Measurements from ENCODE around the gene SMU1.

DNA sequence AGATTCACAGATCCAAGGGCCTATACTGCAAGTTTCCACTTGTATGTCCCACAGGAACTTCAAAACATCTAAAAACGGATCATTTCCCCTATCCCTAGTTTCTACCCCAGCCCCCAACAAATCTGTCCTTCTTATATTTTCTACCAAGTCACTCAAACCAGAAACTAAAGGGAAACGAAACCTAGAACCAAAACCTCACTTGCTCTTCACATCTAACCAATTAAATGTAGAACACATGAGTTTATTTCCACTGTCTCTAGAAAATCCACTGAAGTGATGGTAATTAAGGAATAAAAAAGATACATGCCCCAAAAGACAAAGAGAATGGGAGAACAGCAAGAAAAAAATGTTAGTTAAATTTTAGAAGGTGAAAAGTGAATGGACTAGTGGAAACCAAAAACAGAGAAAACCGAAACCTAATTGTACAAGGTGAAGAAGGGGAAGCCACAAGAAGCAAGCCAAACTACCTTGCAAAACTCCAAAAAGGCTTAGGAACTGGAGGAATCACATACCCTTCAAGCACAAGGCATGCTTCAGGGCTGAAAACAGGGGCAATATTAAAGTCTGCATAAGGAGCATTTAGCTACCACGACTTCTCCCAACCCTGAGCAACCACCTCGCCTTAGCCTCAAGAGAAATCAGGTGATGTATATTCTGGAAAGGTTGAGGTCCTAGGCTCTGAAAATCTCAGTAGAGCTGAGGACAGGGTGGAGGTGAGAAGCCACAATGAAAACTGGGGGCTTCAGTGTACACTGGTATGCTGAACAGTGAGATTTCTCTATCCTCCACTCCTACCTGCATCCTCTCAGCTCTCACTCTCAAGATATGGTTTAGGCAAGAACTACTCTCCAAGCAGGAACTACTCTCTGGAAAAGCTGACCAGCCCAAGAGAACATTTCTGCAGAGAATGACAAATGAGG is 11.1 kb downstream of the SMU1 start:
- TF ChIP-seq CTCF (IDR thresholded peaks at IDR 0.05): no peak
- no peak for TF ChIP-seq POLR2AphosphoS5 (IDR thresholded peaks at IDR 0.05)
- TF ChIP-seq POLR2A (IDR thresholded peaks at IDR 0.05): no peak
- no peak for TF ChIP-seq EP300 (IDR thresholded peaks at IDR 0.05)
